Measurements from ENCODE around the gene SETD4.

Gene SETD4

DNA sequence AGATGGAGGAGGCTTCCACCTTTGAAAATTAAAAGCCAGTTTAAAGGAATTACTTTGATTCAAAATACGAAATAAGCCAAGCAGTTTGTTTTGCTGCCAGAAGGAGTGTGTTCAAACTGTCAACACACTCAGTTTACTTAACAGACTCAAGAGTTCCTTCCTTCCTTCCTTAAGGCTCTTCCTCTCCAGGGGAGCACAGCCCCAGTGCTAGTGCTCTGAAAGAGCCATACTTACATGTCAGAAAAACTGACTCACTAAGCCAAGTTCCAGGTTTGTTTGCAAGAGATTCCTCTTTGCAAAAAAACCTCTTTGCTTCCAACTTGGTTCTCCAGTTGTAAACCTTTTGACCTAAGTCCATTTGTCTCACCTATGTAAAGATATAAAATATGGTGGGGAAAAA, 14.3 kb downstream of the SETD4 start:
- no peak for FAIRE-seq

DNA sequence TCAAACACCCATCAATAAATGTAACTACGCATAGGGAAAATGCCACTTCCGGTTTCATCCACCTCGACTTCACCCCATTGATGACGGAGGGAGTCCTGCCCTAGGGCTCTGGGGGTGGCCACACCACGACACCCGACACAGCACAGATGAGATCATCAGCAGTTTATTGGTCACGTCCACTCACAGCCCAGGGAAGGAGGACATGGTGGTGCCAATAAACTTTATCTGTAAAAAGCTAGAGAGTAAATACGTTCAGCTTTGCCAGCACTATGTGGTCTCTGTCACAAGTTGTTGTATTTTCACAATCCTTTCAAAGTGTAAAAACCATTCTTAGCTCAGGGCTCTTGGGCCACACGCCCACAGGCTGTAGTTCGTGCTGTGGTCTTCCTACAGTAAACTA, 16.3 kb downstream of the SETD4 start:
- no peak for FAIRE-seq

GRCh38 chr21:36041910-36042309, 18.4 kb downstream of the SETD4 start:
- FAIRE-seq: no peak

GRCh38 chr21:36040389-36040788, 19.9 kb downstream of the SETD4 start:
- no peak for FAIRE-seq

GRCh38 chr21:36039861-36040260, 20.5 kb downstream of the SETD4 start:
- no peak for FAIRE-seq

- FAIRE-seq: no peak
Observed at GRCh38 chr21:36038701-36039497, 21.4 kb downstream of the SETD4 start.

GRCh38 chr21:36035381-36035791, 24.9 kb downstream of the SETD4 start:
- no peak for FAIRE-seq

DNA sequence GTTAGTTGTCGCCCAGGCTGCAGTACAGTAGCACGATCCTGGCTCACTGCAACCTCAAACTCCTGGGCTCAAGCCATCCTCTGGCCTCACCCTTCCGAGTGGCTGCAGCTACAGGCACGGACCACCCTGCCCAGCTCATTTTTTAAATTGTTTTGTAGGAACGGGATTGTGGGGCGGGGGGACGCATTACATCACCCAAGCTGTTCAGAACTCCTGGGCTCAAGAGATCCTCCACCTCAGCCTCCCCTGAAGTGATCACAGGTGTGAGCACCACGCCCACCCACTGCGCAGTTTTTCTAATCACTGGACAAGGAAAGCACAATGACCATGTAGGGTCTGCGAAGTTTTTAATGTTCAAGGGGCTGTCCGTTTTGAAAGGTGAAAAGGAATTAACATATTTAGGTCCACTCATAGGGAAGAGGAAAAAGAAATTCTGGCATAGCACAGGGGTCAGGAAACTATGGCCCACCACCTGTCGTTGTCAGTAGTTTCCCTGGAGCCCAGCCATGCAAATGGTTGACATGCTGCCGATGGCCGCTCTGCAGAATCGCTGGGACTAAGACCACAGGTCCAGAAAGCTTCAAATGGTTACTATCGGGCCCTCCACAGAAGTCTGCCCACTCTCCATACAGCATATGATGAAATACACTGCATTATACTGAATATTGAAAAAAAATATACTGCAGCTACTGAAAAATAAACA, 26.0 kb downstream of the SETD4 start:
- no peak for FAIRE-seq

DNA sequence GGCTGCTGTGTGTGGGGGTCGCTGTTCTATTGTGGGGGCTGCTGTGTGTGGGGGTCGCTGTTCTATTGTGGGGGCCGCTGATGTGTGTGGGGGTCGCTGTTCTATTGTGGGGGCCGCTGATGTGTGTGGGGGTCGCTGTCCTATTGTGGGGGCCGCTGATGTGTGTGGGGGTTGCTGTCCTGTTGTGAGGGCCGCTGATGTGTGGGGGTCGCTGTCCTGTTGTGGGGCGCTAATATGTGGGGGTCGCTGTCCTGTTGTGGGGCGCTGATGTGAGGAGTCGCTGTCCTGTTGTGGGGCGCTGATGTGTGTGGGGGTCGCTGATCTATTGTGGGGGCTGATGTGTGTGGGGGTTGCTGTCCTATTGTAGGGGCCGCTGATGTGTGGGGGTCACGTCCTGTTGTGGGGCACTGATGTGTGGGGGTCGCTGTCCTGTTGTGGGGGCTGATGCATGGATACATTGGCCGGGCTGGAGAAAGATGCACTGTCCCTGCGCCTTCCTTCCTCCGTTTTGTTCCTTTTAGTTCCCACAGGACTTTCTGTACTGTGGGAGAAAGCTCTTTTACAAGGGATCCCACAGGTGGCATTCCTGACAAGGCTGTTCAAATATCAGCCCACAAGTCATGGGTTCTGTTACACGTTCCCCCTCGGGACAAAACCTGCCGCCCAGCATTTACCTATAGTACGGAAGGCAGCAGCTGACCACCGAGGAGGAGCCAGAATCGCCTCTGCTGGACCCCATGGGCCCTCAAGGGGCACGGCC, 27.5 kb downstream of the SETD4 start:
- FAIRE-seq: no peak

- no peak for FAIRE-seq
Observed at GRCh38 chr21:36030581-36031189, 29.6 kb downstream of the SETD4 start.

GRCh38 chr21:36029309-36029708, 31.0 kb downstream of the SETD4 start:
- FAIRE-seq: no peak

GRCh38 chr21:36028127-36029069, 31.9 kb downstream of the SETD4 start:
- no peak for FAIRE-seq

- FAIRE-seq: no peak
Observed at GRCh38 chr21:36027347-36027746, 33.0 kb downstream of the SETD4 start.

DNA sequence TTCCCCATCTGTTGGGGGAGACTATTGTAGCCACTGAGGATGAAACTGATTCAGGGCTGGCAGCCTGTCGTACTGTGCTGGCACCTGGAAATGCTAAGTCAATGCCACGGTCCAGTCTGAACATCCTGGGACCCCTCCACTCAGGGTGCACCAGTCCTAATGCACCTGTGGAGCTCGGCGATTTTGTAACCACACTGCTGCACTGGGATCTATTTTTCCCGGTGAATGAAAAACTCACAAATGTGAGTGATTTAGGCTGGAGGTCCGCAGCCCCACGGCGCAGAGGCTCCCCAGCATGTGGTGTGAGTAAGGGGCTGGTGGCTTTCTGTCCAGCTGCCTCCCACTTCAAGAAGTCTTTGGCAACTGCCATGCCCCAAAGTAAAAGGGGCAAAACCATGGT, 35.5 kb downstream of the SETD4 start:
- FAIRE-seq: no peak

DNA sequence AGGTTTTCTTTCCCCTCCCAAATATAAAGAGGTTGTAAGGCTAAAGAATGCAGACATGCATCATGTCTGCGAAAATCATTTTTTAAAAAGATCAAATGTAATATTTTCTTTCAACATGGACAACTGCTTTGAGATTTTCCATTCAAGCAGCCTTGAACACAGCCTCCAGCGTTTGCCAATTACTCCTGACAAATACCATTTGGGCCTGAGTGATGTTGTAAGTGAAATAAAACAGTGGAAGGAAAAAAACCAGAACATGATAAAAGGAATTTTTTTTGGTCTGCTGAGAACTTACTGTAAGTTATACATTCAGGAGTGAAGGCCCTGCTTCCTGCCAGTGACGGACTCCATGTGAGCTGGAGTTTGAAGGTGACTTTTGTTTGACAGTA, 37.2 kb downstream of the SETD4 start:
- no peak for FAIRE-seq

DNA sequence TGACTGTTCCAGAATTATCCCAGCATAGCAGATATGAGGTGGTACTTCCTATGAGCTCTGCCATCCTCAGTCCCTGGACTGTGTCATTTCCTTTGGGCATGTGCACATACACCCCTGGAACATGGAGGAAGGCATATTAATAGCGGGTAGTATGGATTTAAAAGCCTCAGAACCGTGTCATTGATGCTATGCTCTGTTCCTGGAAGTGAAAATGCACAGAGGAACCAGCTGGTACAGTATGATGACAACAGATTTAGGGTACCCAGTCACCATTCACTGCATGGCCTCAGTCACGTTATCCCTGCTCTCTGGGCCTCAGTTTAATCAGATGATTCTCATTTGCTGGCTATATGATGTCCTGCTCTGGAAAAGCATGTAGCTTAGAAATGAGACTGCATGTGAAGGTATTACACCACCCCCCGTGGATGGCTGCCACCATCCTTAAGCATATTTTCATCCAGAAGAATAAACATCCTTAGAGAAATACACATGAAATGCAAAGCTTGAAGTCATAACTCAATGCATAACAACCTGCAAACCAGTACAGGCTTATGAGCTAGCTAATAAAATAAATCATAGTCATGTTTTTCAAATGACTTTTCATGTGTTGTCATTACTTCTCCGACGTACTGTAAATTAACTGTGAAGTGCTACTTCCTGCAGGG, 37.8 kb downstream of the SETD4 start:
- FAIRE-seq: no peak

DNA sequence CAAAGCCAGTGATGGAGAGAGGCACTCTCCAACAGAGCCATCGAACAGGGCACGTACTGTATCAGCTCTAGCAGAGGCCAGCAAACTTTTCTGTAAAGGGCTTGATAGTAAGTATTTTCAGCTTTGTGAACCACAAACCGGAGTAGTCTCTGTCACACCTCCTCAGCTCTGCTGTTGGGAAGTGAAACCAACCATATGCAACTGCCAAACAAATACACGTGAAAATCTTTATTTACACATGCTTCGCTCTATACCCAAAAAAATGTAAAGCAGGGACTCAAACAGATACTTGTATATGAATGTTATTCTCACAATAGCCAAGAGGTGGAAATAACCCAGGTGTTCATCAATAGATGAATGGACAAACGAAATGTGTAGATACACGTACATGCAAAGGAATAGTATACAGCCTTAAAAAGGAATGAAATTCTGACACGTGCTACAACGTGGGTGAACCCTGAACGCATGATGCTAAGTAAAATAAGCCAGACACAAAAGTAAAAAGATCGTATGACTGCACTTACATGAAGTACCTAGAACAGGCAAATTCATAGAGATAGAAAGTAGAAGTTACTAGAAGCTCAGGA, 39.0 kb downstream of the SETD4 start:
- FAIRE-seq: no peak

- FAIRE-seq: no peak
Observed at GRCh38 chr21:36015045-36015444, 45.3 kb downstream of the SETD4 start.

GRCh38 chr21:36010801-36011200, 49.5 kb downstream of the SETD4 start:
- FAIRE-seq: no peak

- no peak for FAIRE-seq
Observed at GRCh38 chr21:36008505-36008904, 51.8 kb downstream of the SETD4 start.

GRCh38 chr21:36005879-36006400, 54.4 kb downstream of the SETD4 start:
- no peak for FAIRE-seq

Measured in colon (tissue), 2 donors.